Measurements from ENCODE around the gene CCP110.
A peak's percentile ranks its signal among the peaks of the same experiment; 100 is the strongest.

DNA sequence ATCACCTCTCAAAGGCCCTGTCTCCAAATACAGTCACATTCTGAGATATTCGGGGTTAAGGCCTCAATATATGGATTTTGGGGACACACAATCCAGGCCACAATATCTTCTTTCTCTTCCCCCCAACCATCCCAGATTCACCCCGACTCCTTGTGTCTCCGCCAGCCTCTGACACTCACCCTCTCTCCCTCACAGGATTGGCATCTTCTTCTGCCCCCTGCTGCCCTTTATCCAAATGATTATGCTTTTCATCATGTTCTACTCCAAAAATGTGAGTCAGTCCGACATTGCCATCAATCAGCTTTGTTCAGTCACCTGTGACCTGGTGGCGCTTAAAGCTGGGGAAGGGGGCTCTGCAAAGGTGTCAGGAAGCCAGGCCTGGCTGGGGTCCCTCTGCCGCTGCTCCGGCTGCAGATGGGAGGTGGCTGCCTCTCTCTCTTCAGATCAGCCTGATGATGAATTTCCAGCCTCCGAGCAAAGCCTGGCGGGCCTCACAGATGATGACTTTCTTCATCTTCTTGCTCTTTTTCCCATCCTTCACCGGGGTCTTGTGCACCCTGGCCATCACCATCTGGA is 36.9 kb upstream of the CCP110 start:
- TF ChIP-seq, protein P1, sequence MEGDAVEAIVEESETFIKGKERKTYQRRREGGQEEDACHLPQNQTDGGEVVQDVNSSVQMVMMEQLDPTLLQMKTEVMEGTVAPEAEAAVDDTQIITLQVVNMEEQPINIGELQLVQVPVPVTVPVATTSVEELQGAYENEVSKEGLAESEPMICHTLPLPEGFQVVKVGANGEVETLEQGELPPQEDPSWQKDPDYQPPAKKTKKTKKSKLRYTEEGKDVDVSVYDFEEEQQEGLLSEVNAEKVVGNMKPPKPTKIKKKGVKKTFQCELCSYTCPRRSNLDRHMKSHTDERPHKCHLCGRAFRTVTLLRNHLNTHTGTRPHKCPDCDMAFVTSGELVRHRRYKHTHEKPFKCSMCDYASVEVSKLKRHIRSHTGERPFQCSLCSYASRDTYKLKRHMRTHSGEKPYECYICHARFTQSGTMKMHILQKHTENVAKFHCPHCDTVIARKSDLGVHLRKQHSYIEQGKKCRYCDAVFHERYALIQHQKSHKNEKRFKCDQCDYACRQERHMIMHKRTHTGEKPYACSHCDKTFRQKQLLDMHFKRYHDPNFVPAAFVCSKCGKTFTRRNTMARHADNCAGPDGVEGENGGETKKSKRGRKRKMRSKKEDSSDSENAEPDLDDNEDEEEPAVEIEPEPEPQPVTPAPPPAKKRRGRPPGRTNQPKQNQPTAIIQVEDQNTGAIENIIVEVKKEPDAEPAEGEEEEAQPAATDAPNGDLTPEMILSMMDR (conservative IDR thresholded peaks at IDR 0.05; ENCODE audit: low read depth, low read length) = peak; percentile 33
- no peak for TF ChIP-seq EZH2phosphoT487 (IDR thresholded peaks at IDR 0.05; ENCODE audit: borderline replicate concordance, low read length)
- TF ChIP-seq EZH2 (IDR thresholded peaks at IDR 0.05; ENCODE audit: low read length, unreplicated experiment) = no peak
